NCI-H446 treated with DMSO at 0.1 percent for 48 hours (cell line): Measurements from ENCODE around the gene SPARCL1.

Experiments
- DNase-seq: peaks from one replicate; lab custom pipeline; 2025; lab: John Stamatoyannopoulos, UW

Gene SPARCL1

DNA sequence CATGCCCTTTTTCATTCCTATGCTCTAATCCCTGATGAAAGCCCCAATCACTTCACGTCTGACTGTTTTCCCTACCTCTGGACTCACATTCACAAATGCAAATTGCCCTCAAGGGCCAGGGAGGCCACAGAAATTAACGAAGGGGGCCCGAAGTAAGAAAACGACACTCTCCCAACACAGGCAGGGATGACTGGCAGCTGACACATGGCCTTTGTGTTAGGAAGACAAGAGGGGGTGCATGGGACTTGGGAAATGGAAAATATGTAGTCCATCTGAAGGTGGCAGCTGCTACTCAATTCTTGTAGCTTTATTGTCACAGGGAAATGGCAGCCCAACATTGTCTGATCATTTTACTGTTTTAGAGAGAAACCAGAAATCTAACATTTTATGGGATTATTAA lies 12.3 kb upstream of the SPARCL1 start:
- no peak for DNase-seq

DNA sequence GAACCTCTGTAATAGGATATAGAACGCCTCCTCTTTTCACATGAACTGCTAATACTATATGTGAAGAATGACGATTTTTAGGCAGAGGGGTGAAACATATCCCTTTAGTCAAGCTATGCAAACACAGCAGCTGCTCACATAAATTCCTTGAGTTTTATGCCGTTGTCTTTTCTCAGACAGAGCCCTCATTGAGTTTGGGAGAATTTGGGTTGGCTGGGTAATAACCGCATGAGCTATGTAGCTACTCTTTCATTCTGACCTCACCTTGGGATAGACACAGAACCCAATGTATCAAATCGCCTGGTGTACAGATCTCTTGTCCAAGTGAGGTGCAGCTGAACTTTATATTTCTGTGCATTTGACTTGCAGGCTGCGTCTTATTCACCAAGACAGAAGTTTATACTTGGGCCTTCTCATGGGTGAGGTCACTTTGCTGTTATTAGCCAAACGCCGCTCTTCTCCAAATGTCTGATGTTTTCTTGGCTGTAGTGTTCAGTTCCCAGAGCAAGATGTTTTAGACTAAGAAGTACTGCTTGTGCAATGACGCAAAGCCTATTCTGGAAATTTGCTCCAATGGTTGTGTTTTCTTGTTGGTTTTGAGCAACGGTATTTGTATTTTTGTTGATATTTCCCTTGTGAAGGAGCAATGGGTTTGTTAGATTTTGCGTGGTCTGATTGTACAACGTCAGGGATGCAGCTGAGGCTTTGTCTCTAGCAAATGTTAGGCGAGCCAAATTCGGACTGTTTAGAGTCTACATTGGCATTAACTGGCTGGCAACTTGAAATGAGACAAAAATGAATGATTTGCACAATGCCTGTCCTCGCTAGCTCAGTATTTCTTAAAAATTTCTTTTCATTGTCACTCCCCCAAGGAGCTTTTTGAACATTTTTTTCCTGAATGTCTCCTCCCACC lies 11.2 kb upstream of the SPARCL1 start:
- DNase-seq = no peak

DNA sequence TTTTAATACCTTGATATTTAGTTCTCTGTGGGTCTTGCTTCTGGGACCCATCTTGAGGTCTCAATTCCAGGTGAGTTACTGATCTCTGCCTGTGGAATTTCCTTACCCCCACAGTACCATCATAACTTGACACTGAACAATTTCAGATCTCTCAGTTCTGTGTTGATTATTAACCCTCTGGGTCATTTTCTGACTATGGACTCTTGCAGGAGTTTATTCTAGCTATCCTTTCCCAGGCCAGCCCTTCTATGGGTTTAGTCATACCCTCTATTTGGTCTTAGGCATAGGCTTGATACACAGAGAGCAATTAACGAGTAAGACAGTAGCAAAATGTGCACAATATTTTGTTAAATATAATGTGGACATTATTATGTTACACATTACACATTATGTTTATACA lies 3.7 kb upstream of the SPARCL1 start:
- DNase-seq = no peak

DNA sequence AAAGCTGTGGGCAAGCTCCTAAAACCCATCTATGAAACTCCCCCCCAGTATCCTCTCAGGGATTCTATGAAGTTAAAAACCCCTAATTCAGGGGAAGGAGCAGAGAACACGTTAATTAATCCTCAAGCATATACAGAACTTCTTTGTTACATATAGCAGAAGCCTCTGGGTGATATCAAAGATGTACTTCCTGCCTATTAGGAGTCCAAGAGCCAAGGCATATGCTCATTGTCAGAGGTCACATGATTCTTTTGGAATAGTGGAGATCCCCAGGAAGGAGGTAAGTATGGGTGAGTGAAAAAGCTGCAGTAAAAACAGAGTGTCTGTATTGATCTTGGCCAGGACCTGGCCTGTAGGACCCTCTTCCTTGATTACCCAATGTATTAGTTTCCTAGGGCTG lies 2.9 kb upstream of the SPARCL1 start:
- DNase-seq = no peak

DNA sequence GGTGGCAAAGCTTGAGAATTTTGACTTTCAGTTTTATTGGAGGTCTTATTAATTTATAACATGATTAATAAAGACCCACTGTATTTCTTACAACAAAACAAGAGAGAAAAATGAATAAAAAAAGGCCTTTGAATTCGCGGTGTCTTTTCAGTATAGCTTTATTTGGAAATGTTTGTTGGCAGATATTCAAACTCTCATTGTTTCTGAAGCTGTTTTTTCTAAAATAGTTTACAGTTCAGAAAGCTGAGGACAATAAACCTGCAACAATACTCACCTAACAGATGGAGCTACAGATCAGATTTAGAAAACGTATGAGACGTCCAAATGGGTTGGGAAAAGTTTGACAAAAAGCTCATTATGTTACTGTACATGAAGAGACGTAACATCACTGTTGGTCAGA lies 2.4 kb upstream of the SPARCL1 start:
- no peak for DNase-seq

DNA sequence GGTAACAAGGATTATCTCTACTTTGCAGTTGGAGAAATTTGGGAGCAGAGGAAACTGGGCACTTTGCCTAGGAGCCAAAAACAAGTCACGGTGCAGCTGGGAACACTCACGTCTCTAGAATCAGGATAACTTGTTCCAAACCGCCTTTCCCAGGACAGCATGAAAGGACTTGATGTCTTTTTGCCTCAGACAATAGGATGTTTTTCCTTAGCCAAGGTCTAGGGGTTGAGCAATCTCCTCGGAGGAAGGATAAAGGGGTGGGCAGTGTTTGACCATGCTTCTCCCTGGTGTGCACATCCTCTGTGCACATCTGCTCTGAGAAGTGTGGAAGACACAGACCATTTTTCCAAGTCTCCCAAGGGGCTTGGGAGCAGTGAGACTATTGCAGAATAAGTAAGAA lies 1.7 kb upstream of the SPARCL1 start:
- no peak for DNase-seq

DNA sequence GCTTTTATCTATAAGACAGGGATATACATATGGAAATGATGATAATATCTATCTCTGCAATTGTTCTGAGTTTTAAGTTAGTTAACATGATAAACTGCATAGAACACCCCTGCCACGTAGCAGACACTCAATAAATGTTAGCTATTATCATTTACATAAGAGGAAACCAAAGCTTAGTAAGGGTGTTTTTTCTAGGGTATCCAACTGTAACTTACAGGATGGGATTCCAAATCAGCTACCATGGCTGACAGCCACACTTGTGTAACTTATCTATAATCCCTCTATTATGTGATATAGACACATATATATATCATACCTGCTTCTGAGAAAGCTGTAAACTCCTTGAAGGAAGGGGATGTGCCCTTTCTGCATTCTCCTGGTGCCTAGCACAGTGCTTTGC lies 1.1 kb upstream of the SPARCL1 start:
- no peak for DNase-seq

DNA sequence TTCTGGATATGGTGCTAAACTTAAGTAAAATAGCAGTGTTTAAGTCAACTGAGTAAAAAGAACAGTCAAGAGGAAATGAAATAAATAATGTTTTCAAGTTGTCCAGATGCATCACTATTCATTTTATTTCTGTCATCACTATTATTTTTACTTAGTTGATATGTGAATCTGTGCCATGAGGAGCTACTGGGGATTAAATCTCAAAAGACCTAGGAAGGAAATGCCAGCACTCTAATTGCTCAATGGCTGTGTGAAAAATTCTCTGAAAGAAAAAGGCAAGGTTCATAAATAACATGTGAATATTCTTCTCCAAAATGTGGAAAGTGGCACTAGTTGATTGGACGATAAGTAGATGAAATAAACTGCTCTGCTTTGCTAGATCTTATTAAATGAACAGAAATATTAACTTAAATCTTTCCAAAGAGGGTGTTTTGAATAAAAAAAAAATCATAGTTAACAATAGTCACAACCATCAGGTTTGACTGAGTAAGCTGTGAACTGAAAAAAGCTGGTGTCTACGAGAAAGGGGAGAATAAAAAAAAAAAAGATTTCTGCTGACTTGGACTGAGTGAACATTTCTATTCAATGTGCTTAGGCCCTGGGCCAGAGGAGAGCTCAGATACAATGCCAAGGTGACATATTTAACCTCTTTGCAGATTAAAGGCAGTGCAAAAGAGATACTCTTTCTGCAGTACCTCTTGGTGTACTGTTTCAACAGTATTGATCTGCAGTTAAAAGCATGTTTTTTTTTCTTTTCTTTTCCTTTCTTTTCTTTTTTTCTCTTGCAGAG lies 1.6 kb downstream of the SPARCL1 start:
- DNase-seq = no peak

DNA sequence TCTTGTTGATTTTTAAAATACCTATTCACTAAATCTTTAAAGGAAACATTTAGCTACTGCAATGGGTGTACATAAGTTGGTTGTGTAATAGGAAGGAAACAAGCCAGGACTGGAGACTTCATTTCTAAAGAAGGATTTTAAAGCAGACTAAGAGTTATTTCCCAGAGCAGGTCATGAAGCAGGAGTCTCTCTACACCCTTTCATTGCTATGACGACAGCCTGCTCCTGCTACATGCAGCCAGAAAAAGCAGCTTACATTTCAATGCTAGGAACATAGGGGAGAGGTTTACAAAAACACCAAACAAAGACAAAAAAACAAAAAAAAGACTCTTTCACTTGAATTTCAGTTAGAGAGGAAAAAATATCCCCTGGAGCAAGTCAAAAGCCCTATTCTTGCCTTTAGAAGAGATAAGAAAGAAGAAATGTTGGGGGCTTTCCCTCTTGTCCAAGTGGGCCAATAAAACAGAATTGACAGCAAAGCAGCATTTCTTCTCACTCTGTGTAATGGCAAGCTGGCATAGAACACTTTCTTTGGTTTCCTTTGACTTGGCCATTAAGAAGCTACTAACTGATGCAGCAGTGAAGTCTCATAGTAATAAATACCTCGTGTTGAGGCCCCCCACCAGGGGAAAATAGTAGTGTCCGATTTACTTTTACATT lies 3.4 kb downstream of the SPARCL1 start:
- DNase-seq = no peak

DNA sequence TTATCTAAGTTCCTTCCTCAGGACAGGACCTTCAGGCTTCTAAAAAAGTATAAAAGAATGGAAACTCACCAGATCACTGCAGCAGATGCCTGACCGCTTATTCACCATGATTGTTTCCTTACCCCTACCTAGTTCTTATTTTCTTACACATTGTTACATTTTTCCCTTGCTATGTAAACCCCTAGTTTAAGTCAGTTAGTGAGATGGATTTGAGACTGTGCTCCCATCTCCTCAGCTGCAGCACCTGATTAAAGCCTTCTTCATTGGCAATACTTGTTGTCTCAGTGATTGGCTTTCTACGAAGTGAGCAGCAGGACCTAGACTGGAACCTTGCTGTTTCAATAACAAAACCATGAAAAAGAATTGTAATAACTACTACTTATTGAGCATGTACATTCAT lies 4.7 kb downstream of the SPARCL1 start:
- DNase-seq = no peak

DNA sequence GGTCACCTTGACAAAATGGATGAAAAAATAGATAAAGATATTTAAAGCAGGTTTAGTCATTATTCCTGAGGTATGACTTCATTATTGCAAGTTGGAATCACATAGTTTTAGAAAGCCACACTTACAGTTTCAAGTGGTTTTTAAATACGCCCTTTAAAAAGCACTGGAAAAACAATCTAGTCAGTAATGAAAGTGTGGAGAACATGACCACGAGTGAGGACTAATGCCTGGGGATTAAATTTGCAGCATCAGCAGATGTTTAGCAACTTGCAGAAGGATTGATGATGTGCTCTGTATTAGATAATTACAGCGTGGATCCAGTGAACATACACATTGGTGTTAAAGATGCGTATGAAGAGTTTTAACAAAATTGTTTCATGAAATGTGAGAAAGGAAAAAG lies 5.9 kb downstream of the SPARCL1 start:
- DNase-seq = no peak

DNA sequence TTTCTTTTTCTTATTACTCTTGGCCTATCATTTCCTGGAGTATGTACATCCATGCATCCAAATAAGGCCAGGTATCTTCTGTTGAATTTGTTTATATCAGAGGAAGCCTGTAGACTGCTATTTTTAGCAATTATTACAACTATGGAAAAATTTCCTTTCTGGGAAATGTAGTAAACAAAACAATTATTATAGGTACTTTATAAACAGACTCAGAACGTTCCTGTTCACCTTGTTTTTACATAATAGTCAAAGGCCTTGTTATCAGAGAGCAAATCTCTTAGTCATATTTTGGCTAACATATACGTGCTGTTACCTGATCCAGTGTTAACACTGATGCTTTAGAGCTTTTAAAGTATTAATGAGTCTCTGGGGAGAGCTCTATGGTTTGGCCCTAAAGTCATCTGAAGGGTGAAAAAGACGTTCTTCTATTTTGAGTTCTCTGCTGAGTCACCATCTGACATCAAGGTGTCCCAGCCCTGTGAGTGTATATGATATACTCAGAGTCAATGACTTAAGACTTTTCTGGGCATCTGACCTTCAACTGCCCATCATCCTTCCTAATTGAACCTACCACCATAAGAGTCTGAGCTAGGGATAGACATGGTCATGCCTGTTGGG lies 7.3 kb downstream of the SPARCL1 start:
- DNase-seq = no peak

DNA sequence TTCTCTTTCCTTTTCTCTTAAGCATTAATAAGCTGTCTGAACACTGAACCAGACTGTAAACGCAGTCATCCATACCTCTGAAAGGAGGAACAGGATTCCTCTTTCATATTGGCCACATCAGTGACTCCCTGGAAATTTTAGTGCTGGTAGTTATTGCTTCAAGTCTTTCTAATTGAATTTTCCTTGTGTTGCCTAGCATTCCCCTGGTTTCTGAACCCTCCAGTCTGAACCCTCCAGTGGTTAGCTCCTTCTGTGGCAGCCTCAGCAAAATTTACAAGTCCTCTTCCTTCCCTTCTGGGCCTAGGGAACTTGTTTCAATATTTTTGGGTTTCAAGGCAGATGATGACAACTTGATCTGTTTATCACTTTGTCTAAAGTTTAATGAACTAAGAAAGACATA lies 7.9 kb downstream of the SPARCL1 start:
- DNase-seq = no peak

DNA sequence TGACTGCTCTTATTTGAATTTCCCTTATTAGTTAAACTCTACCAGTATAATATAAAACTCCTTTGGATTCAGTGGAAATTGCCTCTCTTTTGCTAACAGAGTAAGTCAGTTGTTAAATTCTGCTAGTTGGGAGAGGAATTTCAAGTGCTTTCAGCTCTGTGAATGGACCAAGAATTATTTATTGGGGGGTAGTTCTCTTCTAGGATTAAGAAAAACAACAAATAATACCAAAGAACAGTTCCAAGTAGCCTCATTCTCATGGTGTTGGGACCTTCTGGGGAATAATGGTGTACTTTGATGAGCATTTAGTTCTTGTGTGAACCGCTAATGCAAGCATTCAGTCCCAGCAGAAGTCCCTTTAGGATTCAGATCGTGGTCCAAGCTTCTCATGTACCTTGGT lies 11.6 kb downstream of the SPARCL1 start:
- no peak for DNase-seq

DNA sequence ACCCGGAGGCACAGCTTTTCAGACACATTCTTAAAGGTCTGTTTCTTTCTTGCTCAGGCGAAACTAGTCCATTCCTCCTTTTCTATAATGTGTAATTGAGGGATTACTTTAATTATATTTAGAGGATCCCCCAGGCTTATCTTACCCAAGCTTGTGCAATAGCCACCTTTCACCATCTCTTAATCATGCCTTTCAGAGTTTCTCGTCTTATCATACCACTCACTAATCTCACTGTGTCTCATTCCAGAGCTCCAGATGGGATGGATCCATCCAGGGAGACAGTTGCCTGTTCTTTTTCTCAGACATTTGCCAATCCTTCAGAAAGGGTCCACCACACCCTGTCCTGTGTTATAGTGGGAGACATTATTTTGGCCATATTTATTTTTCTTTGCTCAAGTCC lies 12.5 kb downstream of the SPARCL1 start:
- no peak for DNase-seq

DNA sequence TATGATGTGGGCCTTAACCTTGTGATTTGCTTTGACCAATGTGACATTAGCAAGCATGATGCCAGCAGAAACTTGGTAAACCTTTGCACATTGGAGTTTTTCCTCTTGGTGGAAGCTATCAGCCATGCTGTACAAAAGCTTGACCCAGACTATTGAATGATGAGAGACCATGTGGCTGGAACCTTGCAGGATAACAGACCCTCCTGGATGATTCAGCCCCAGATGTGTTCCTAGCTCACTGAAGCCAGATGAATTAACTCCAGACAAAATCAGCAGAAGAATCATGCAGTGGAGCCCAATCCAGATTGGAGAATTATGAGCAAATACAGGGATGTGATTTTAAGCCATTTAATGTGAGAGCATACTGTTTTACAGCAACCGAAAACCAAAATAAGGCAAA lies 16.8 kb downstream of the SPARCL1 start:
- DNase-seq = no peak

DNA sequence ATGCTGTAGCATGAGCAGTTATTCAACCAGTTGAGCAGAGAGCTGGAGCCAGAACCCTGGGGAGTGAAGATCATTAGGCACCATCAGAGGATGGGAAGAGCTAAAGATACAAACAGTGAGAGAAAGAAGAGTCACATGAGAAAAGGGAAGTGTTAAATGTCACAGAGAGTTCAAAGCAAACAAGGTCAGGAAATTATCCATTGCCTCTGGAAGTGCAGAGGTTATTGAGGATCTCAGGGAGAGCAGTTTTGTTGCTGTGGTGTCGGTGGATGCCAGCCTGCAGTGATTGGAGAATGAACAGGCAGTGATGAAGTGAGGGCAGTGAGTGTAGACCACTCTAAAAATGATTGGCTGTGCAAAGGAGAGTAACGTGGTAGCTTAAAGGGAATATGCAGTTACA lies 17.7 kb downstream of the SPARCL1 start:
- DNase-seq = no peak

DNA sequence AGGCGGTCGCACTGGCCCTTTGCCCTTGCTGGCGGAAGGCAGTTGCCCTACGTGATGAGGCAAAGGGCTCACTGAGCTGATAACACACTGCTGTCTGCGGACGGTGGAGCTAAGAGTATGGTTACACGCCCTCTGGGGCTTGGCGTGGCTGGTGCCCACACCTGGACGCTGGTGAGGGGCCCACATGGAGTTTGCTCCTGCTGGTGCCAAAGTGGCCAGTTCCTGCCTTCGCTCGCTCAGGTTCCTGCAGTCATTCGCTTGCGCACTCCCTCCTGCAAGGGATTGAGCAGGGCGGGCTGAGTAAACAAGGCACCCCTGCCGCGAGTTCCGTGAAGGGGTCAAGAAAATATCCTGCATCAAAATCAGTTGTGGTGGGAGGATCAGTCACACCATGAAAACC lies 18.4 kb downstream of the SPARCL1 start:
- DNase-seq = no peak

DNA sequence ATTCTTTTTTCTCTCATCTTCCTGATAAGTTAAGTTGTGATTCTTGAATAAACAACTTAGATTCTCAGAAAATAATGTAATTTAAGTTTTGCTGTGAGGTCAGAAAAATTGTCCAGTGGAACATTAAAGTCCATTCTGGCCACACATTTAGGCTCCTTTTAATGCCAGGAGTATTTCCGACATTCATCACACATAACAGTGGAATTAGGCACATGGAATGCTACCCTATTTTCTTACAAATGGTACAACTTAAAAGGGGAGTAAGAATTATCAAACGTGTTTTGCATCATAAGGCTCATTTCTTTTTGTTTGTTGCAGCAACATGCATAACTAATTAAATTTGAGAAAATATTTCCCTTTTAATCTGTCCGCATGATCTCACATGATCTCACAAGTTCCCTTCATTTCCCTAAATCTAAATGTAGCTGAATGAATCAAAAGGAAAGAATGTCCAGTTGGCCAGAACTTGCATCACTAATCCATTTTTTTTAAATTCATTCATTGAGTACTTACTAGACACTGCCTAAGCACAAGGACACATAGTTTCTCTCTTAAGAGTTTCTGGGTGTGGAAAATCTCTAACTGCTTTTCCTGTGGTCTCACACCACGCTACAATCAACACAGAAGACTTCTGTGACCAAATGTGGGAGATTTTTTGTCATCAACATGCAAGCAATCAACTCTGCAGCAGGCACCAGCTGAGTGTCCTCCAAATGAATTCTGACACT lies 22.0 kb downstream of the SPARCL1 start:
- no peak for DNase-seq

DNA sequence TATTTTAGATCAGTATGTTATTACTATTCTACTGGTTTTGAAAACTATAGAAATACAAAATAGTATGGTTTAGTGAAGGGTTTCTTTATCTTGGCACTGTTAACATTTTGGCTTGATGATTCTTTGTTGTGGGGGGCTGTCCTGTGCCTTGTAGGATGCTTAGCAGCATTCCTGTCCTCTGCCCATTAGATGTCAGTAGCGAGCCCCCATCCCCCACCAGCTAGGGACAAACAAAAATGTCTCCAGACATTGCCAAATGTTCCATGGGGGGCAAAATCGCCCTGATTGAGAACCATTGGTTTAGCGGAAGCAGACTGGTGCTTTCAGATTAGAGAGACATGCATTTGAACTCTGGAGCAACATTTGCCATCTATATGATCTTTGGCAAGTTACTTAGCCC lies 23.3 kb downstream of the SPARCL1 start:
- DNase-seq = no peak

DNA sequence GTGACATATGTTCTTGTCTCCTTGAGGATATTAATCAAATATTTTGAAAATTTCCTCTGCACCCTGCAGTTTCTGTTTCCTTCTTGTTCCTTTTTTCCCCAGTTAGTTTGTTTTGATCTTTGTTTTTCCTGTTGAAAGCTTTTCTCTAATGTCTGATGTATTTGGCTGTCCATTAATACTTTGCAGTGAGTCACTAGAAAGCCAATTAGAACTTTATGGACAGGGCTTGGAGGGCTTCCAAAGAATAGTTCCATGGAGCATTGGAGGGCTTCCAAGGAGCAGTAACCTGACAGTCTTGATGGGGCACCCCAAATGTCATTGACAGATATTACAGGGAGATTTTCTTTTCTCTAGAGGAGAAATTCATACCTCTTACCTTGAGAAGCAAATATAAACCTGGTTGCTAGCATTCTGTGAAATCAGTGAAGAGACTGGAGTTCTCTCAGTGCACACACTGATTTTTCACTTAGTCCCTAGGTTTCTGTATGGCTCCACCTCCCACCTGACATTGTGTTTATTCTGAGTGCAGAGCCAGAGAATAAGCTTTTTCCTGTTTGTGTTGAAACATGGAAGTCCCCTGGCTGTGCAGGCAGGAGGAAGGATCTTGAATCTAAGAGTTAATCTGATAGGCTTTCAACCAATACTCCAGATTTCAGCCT lies 26.5 kb downstream of the SPARCL1 start:
- DNase-seq = peak; percentile 56
